GM04504 (cell line): ENCODE results near the gene PHF21B.
"Not testable (repeated sequence)": the region's sequence is repeated elsewhere in the genome, so short reads cannot be mapped to it uniquely, and the experiment has no call there.

Experiments used
- DNase-seq: peaks from one replicate; pipeline ENCODE4 v3.0.0-alpha.2; 2012; ENCODE audit warnings: low read depth

PHF21B gene

DNA sequence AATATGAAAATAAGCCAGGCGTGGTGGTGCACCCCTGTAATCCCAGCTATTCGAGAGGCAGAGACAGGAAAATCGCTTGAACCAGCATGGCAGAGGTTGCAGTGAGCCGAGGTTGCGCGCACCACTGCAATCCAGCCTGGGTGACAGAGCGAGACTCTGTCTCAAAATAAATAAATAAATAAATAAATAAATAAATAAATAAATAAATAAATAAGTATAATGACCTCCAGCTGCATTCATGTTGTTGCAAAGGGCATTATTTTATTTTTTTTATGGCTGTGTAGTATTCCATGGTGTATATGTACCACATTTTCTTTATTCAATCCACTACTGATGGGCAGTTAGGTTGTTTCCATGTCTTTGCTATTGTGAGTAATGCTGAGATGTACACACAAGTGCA lies 48.1 kb downstream of the PHF21B start:
- not testable (repeated sequence) for DNase-seq

DNA sequence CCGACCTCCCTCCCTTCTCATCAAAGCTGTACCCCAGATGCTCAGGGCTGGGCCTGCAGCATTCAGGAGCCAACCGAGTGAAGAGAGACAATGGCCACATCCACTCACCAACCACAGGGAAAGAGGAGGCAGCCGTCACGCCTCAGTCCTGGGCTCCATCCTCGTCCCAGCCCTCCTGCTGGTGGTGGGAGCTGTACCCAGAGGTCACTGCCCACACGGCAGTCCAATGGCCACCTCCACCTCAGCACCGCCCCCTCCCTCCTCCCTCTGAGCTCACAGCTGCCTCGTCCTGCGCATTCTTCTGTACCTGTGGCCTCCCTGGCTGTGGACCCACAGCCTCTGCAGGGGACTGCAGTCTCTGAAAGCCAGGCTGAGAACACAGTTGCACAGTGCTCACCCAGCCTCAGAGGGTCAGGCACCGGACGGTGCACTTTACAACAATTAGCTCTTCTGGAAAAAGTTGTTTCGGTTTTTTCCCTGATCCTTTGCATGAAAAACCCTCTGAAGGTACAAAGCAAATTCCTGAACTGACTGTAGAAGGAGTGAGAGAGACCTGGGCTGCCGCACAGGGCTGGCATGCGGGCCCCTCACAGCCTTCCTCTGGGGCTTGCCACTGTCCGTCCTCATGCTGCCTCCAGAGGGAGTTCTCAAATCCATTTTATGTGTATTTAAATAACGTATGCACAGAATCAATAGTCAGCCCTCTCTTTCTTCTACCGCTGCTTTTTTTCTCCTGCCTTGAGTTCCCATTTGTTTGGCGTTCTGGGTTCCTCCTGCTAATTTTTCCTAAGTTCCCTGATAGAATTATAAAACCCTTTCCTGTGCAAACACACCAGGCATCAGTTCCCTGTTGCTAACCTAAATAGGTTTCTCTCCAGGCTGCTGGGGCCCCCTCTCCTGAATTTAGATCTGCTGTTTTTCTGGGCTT lies 52.7 kb downstream of the PHF21B start:
- no peak for DNase-seq

DNA sequence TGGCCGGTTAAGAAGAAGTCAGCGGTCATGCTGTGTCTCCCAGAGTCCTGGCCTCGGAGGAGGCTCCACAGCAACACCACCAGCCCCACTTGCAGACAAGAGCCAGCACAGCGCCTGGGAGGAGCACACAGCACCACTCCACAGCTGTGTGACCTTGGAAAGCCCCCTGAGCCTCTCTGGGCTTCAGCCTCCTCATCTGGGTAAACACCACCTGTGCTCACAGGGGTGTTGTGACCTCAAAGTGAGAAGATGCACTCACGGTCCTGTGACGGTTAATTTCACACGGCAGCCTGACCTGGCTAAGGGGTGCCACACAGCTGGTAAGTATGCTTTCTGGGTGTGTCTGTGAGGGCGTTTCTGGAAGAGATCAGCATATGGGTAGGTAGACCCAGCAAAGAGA lies 54.7 kb downstream of the PHF21B start:
- no peak for DNase-seq

DNA sequence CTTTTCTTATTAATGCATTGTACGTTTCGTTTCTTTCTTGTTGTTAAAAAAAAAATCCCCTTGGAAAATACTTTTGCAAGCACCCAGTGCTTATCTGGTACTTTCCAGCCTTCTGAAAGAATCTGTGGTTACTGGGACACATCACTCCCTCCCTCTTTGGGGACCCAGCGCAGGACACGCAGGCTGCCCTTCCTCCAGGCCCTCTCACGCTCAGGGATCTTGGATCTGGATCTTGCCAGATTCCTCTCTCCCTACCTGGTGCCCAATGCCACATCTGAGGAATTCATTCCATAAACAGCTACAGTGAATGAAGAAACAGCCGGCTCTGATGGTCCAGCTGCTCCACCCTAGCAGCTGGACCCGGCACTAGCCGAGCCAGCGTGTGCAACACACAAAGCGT lies 55.7 kb downstream of the PHF21B start:
- no peak for DNase-seq

DNA sequence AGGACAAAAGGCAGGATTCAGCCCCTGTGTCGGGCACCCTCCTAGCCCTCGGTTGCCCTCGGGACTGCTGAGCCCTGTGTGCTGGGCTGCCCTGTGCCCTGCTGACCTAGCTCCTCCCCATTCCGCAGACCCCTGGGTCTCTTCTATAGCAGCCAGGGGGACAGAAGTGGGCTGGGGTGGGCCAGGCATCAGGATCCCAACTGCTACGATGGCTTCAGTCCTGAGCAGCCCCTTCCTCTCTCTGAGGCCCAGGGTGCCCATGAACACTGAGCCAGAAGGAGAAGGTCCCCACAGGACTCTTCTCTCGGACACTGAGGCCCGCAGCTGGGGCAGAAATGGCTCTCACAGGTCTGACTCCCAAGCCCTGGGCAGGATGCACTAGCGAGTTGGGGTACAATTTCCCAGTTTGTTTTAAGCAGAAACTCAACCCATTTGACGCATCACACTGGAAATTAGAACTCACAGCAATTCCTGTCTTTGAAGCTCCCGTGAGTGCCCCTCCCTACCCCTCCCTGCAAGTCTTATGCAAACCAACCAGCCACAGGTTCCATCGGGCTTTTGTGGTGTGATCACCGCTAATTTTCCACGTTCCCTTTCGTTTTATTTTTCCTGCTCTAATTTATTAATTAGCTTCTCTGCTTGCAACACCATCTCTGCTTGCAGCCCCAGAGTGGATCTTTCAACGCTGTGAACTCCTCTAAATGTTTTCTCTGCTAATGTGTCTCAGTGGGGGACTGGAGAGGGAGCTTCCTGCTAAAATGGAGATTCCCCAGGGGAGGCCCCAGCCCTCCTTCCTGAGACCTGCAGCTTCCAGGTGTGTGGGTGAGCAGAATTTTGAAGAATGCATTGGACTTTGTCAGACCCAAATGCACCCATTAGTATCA lies 56.7 kb downstream of the PHF21B start:
- no peak for DNase-seq

DNA sequence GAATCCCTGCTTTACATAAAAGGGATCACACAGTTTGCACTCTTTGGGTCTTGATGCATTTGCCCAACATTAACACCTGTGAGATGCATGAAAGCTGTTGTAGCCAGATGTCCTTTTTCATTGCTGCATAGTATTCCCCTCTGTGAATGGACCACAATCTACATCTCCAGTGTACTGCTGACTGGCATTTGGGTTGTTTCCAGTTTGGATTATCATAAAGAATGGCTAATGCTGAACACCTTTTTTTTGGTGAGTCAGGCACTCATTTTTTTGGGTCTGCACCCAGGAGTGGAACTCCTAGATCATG lies 58.3 kb downstream of the PHF21B start:
- DNase-seq: no peak

DNA sequence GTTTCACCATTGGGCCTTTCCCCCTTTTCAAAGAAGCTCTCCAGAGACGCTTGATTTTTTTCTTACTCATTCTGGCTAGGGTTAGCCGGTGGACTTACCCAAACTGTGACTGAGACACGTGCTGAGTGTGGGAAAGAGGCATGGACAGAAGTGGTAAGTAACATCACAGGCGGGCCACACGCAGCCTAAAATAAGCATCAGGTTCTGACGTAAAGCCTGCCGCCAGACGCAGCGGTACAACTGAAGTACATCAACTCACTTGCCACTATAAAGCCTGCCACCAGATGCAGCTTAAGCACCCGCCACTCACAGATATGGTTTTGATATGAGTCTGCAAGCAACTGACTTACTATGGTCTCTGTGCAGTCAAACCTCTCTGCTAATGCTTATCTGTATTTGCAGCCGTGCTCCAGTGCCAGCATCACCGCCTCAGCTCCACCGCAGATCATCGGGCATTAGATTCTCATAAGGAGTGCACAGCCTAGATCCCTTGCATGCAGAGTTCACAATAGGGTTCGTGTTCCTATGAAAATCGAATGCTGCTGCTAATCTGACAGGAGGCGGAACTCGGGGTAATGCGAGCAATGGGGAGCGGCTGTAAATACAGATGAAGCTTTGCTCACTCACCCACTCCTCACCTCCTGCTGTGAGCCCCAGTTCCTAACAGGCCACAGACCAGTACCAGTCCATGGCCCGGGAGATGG lies 58.8 kb downstream of the PHF21B start:
- no peak for DNase-seq

DNA sequence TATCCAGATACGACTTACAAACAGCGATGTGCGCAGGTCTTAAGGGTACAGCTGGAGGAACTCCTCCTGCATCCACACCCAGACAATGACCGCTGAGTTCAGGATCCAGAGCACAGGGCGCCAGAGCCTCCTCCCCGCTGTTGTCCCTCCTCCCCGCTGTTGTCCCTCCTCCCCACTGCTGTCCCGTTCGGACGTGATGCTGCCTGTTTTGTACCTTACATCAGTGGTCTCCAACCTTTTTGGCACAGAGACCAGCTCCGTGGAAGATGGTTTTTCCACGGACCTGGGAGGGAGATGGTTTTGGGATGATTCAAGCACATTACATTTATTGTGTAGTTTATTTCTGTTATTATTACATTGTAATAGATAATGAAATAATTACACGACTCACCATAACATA lies 62.0 kb downstream of the PHF21B start:
- DNase-seq: no peak

DNA sequence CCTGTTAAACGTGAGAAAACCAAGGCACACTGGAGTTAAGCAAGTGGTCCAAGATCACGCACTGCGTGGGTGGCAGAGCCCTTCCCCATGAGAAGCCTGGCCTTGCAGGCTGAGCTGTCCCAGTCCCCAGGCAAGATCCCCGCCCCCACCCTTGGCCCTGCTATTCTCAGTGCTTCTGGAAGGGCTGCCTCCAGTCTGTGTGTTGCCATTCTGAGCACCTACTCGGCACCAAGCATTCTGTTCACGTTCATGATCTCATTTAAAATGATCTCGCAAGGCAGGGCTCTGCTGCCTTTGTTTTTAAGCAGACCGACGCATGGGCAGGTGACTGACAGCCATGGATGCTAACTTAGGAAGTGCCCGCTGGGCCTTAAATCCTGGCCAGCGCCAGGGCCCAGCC lies 62.8 kb downstream of the PHF21B start:
- DNase-seq: no peak

DNA sequence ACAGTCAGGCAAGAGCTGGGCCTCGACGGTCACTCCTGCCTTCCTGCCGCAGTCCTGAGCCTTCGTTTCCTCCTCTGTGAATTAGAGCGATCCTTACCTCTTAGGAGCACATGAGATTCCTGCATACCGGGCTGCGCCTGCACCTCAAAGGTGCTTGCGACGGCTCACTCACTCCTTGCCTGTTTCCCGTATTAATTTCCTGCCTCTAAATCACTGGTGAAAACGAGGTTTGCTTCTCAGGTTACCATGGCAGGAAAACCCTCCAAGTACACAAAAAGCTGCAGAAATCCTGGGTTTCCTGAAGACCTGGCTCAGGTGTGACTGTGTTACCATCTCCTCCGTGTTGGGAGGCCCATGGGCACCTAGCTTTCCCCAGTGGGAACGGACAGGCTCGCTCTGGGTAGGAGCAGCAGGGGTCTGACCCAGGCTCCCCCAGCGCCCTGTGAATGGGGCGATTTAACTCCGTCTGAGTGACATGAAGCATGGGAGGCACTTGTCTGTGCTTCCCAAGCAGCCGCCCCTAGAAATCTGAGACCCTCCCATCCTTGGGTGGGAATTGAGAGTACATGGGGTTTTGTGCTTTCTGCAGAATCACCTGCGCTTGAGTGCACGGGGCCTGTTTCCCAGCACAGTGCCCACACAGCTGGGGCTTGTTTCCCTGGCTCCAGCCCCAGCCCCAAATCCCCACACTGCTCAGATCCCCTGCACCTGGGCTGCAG lies 64.8 kb downstream of the PHF21B start:
- DNase-seq: no peak

DNA sequence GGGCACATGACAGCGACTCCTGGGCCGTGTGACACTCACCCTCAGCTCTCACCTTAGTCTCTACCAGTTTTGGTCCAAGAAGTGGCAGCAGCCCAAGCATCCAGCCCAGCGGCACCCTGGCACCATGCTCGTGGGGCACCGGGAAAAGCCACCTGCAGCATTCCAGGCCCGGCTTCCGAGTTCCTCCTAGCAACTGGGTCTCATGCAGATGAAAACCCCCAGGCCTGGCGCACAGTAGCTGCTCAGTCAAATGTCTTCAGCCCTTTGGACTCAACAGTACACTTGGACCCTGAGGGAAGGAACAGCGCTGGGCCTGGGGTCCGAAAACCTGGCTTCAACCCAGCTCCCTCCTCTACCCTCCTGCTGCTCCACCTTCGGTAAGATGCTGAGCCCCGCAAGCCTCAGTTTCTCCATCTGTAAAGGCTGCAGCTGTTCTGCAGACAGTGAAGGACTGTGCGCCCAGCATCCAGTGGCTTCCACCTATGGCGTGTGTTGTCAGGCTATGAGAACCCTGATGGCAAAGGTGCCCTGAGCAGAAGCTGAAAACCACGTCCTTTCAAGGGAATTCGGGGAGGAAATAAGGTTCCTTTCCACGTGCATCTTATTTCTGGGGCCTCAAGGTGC lies 66.0 kb downstream of the PHF21B start:
- DNase-seq: no peak

DNA sequence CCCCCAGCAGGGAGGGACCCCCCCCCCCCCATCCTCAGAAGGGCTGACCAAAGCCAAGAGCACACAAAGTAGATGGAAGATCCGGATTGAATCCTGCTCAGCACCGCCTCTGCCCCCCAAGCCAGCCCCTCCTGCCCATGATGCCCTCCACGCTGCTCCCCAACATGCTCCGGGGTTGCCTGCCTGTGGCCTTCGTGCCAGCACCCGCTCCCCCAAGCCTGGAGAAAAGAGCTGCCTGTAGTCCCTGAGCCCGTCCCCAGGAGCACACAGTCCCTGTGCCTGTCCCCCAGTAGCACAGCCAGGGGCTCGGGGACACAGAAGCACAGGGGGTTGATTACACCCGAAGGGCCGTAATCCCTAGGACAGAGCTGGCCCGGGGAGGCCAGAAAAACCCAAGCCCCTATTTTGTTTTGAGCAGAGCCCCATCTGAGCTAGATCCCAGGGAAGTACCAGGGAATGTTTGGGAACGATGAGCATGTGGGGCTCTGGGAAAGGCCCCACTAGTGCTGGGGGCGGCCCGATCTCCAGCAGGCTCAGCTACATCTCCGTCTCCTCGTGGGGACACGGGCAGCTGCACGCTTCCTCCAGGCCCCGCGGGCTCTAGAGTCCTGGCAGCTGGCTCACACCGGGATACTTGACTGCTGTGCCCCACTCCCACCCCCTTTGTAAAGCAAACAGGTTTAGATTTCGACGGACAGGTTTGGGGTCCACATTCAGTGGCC lies 66.7 kb downstream of the PHF21B start:
- DNase-seq: no peak

DNA sequence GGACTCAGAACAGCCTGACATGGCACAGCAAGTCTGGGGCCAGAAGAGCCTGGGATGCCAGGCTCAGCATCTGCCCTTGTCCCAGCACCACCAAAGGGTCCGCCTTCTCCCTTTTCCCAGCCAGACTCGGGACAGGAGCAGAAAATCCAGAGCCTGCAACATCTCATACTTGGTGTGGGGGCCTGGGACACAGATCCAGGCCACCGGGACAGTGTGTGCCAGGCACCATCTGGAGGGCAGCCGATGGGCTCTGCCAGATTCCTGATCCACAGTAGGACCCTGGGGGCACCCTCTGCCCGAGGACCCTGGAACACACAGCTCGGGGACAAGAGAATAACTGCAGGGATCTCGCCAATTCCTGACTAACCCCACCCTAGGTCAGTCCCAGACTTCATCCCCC lies 67.7 kb downstream of the PHF21B start:
- no peak for DNase-seq

DNA sequence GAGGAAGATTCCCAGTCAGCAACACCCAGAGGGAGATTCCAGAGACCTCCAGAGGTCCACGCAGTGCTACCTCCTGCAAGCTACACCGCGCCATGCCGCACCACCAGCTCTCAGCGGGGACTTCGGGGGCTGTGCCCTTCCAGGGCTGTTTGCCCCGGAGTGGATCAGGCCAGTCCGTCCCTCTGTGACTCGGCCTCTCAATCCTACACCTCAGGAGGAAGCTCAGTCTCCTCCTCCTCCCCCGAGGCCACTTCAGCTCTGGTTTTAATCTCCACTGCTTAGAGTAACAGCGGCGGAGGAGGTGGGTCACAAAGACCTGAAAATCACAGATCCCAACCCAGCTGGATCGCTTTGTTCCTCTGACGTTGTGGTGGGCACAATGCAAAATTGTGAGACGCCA lies 68.6 kb downstream of the PHF21B start:
- DNase-seq: no peak

DNA sequence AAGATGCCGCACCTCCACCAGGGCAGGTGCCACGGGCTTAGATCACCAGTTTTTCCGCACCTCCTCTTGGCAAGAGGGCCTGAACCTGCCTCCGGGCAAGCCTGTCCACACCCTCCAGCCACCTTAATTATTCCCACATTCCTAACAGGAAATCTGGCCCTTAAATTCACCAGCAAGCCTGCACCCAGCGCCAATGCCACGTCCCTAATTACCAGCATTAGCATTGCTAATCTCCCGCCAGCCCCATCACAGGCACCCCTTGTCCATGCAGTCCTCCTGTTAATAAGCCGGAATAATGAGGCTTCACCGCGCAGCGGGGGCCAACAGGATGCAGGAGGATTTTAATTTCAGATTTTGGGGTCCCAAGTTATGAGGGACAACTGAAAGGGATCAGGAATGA lies 69.7 kb downstream of the PHF21B start:
- no peak for DNase-seq

DNA sequence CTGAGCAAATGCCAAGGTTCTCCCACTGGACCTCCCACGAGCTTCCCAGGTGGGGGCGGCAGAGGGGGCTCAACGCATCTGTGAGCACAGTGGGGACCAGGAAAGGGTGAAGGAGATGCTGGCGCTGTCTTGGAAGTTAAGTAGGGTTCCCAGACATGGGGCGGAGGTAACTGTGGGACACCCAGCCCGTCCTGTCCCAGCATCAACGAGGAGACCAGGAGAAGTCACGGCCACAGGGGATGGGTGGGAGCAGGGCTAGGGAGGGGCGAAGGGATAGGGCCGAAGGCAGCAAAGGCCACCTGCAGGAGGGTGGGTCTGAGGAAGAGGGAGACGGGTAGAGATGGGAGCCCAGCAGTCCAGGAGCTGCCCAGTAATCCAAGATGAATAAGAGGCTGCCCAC lies 70.4 kb downstream of the PHF21B start:
- no peak for DNase-seq

DNA sequence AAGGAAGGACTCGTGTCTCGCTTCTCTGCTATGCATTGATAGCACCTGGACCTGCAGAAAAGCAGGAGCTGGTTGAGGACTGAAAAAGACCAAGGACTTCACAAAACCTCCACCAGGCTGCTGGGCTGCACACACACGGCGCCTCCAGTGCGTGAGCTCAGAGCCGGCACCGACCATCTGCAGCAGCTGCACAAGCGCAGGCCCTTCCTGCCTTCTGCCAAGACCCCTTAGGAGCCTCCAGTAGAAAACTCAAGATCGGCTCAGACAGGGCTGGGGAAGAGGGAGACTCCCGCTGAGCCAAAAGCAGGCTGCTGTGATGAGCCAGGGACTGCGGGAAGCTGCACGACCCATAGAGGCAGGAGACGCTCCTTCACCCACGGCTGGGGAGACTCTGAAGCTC lies 70.9 kb downstream of the PHF21B start:
- DNase-seq: no peak

DNA sequence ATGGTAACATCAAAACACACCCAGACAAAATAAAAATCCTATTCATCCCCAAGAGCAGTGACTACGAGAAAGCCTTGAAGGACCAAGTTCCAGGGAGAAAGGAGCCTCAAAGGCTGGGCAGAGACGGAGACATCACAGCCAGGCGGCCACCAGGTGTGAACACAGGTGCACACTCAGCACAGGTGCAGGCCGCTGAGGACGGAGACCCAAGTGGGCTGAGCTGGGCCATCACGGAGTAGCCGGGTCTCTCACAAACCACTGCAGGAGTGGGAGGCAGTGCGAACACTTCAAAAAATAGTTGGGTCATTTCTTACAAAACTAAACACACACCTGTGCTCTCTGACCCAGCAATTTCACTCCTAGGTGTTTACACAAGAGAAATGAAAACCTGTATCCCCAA lies 72.6 kb downstream of the PHF21B start:
- no peak for DNase-seq

DNA sequence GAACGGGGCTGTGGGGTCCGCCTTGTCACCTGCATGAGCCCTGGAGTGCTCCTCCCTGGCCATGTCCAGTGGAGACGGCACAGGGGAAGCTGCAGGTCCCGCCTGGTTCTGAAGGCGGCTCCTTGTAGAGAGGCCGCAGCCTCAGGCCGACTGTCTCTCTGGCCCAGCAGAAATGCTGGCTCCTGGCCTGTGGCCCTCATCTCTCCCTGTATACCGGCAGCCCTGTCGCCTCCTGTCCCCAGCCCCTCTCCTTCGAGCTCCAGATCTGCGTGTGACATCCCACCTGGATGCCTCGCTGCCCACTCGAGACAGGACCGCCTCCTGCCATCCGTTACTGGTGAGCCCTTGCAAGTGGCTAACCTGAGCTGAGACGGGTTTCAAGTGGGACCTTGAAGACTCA lies 73.6 kb downstream of the PHF21B start:
- no peak for DNase-seq

DNA sequence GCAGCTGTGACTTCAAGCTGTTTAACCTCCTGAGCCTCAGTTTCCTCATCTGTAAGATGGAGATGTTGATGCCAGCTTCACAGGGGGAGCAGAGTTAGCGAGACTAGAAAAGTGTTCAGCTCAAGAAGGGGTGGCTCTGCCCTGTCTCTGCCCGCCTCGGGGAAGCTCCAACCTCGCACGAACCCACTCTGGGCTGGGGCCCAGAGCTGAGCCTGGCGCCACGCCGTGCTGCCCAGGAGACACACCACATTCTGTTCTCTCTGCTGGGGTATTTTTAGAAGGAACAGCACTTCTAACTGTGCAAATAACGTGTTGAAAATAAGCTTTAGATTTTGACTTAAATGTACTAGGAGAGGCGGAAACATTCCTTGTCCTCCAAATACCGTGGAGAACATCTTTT lies 74.1 kb downstream of the PHF21B start:
- DNase-seq: no peak

DNA sequence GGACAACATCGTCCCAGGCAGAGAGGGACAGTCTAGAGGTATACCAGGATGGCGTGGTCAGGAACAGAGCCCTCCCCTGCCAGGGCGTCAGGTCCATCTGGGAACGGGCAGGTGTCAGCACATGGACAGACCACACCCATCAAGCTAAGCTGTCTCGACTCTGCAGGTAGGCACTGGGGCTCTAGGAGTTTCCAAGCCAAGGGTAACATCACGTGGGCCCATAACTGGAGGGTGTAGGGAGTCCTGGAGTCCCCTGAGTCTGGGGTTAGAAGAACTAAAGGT lies 75.4 kb downstream of the PHF21B start:
- no peak for DNase-seq
